GM04504 (cell line): Measurements from ENCODE around the gene ARHGEF4.

ENCODE experiments used
- DNase-seq: peaks from one replicate; pipeline ENCODE4 v3.0.0-alpha.2; 2012; ENCODE audit warnings: low read depth

The ARHGEF4 gene

GRCh38 chr2:131014141-131014540 lies 177.4 kb downstream of the ARHGEF4 start:
- no peak for DNase-seq

- no peak for DNase-seq
Observed at GRCh38 chr2:131015764-131016163, 179.1 kb downstream of the ARHGEF4 start.

- DNase-seq, result no peak
Observed at GRCh38 chr2:131016826-131017741, 180.4 kb downstream of the ARHGEF4 start.

- no peak for DNase-seq
Observed at GRCh38 chr2:131022731-131023130, 186.0 kb downstream of the ARHGEF4 start.

GRCh38 chr2:131023758-131024157 lies 187.0 kb downstream of the ARHGEF4 start:
- DNase-seq, result no peak

- no peak for DNase-seq
Observed at GRCh38 chr2:131026919-131027318, 190.2 kb downstream of the ARHGEF4 start.

GRCh38 chr2:131027566-131028528 lies 191.1 kb downstream of the ARHGEF4 start:
- no peak for DNase-seq

- DNase-seq, result no peak
Observed at GRCh38 chr2:131029812-131030211, 193.1 kb downstream of the ARHGEF4 start.

- DNase-seq, result no peak
Observed at GRCh38 chr2:131030478-131030971, 193.8 kb downstream of the ARHGEF4 start.

GRCh38 chr2:131031431-131031841 lies 194.7 kb downstream of the ARHGEF4 start:
- DNase-seq, result no peak

GRCh38 chr2:131031875-131032274 lies 195.2 kb downstream of the ARHGEF4 start:
- DNase-seq, result no peak

- DNase-seq, result no peak
Observed at GRCh38 chr2:131032393-131032836, 195.7 kb downstream of the ARHGEF4 start.

- DNase-seq, result no peak
Observed at GRCh38 chr2:131033786-131034121, 197.0 kb downstream of the ARHGEF4 start.

- DNase-seq, result no peak
Observed at GRCh38 chr2:131034122-131035051, 197.7 kb downstream of the ARHGEF4 start.

GRCh38 chr2:131035112-131035825 lies 198.6 kb downstream of the ARHGEF4 start:
- no peak for DNase-seq

GRCh38 chr2:131035826-131036231 lies 199.1 kb downstream of the ARHGEF4 start:
- no peak for DNase-seq

- DNase-seq, result no peak
Observed at GRCh38 chr2:131036269-131036668, 199.6 kb downstream of the ARHGEF4 start.

- DNase-seq, result no peak
Observed at GRCh38 chr2:131036696-131037397, 200.1 kb downstream of the ARHGEF4 start.

- no peak for DNase-seq
Observed at GRCh38 chr2:131037398-131038257, 200.9 kb downstream of the ARHGEF4 start.
